ENCODE results near the gene TACO1. TPM values are rescaled to one million over a fixed set of nuclear protein-coding genes. Genes with fewer than 3 reads are reported as not detected.

TACO1 gene
- total and polyA plus RNA-seq, 8 donors: 7.0 to 26.6 (median 15.9) TPM

- Histone ChIP-seq H3K9me3 (no peaks in the 10 kb centered on the region), H3K27me3 (no peaks in the 10 kb centered on the region), H3K36me3 (peaks cover 15 to 67% (median 61%) of the 10 kb centered on the region in 4 donors), H3K27ac (no peak overlapping the region), H3K4me1 (peaks cover 0 to 45% (median 21%) of the 10 kb centered on the region in 4 donors), H3K4me3 (no peak overlapping the region)
- 66 to 82% (median 74%) methylated on average over 3 of the region's 3 CpGs for WGBS, 5 donors
- no peak for DNase-seq
- TF ChIP-seq POLR2A (IDR thresholded peaks at IDR 0.05): no peak
- TF ChIP-seq EP300 (IDR thresholded peaks at IDR 0.05): no peak
- TF ChIP-seq POLR2AphosphoS5 (IDR thresholded peaks at IDR 0.05): no peak
- no peak for TF ChIP-seq CTCF (IDR thresholded peaks at IDR 0.05)
- intact Hi-C loops (cut with DNase I; ENCODE audit: low total_unique reads): no loop called here
These were observed 51.4 kb downstream of the TACO1 start for GRCh38 chr17:63652106-63652505.

DNA sequence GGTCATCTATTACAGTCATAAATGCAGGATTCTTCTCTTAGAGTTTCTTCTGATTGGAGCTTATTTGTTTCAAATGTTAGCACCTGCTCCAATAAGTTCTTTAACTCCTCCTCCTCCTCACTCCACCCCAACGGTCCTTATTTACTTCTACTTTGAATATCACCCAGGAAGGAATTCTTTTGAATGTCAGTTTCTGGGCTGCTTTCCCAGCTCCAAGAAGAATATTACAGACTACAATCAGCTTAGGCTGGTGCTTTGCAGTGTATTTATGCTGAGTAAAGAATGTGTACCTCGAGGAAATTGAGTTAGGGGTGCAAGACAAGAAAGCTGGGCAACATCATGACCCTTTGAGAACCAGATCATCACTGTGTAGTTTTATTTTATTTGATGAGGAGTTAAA is 52.4 kb downstream of the TACO1 start:
- Histone ChIP-seq H3K27me3 (no peaks in the 10 kb centered on the region), H3K9me3 (no peaks in the 10 kb centered on the region), H3K27ac (peak overlapping the region in 1 of 5 donors; percentile 38), H3K36me3 (peaks cover 19 to 67% (median 63%) of the 10 kb centered on the region in 4 donors), H3K4me1 (peaks cover 0 to 36% (median 12%) of the 10 kb centered on the region in 4 donors), H3K4me3 (no peak overlapping the region)
- intact Hi-C loops (cut with DNase I; ENCODE audit: low total_unique reads): no loop called here
- no peak for DNase-seq
- TF ChIP-seq CTCF (IDR thresholded peaks at IDR 0.05): no peak
- no peak for TF ChIP-seq EP300 (IDR thresholded peaks at IDR 0.05)
- TF ChIP-seq POLR2A (IDR thresholded peaks at IDR 0.05): no peak
- TF ChIP-seq POLR2AphosphoS5 (IDR thresholded peaks at IDR 0.05): no peak
- 13 to 27% (median 20%) methylated on average over 2 of the region's 2 CpGs for WGBS, 5 donors

GRCh38 chr17:63657786-63658185 is 57.1 kb downstream of the TACO1 start:
- Histone ChIP-seq H3K4me1 (peaks cover 0 to 13% (median 4%) of the 10 kb centered on the region in 4 donors), H3K27ac (no peak overlapping the region), H3K27me3 (no peaks in the 10 kb centered on the region), H3K9me3 (no peaks in the 10 kb centered on the region), H3K36me3 (peaks cover 33 to 96% (median 91%) of the 10 kb centered on the region in 4 donors), H3K4me3 (no peak overlapping the region)
- intact Hi-C loops (cut with DNase I; ENCODE audit: low total_unique reads): no loop called here
- WGBS, 5 donors: 87 to 91% (median 90%) methylated on average over 3 of the region's 3 CpGs
- DNase-seq: no peak
- TF ChIP-seq CTCF (IDR thresholded peaks at IDR 0.05) (no peak), POLR2AphosphoS5 (IDR thresholded peaks at IDR 0.05) (no peak), EP300 (IDR thresholded peaks at IDR 0.05) (no peak), POLR2A (IDR thresholded peaks at IDR 0.05) (no peak)

Small RNA genes lying within 50 kb of the gene (small RNA-seq; reads per million reads assigned to genes)
- gene RNU6-288P: 0 reads per million in 4 donors

Other genes starting within 250 kb of the TACO1 start
- gene CYB561, start 154.6 kb upstream of the TACO1 start, total RNA-seq: 100 to 1,000 TPM in 2 of 5 donors, 10 to 100 TPM in 3; 26.1 to 394 (median 97.1) TPM
- gene CYB561, start 154.6 kb upstream of the TACO1 start, polyA plus RNA-seq: 10 to 100 TPM; 10.8 to 27.4 (median 23.7) TPM
- 100 to 1,000 TPM in 1 of 5 donors, 10 to 100 TPM in 1, 1 to 10 TPM in 3; 3.6 to 232 (median 6.8) TPM for gene ACE, start 123.8 kb upstream of the TACO1 start, total RNA-seq
- 1 to 10 TPM; 1.3 to 2.7 (median 2.6) TPM for gene ACE, start 123.8 kb upstream of the TACO1 start, polyA plus RNA-seq
- 1 to 10 TPM in 1 of 5 donors, under 1 TPM in 4; 0.37 to 2.3 (median 0.72) TPM for gene KCNH6, start 77.5 kb upstream of the TACO1 start, total RNA-seq
- gene KCNH6, start 77.5 kb upstream of the TACO1 start, polyA plus RNA-seq: under 1 TPM in 2 of 3 donors, not detected in 1; 0.20 to 0.31 TPM
- 10 to 100 TPM; 14.6 to 45.5 (median 23.5) TPM for gene DCAF7, start 50.4 kb upstream of the TACO1 start, total RNA-seq
- gene DCAF7, start 50.4 kb upstream of the TACO1 start, polyA plus RNA-seq: 10 to 100 TPM; 11.6 to 14.8 (median 13.7) TPM
- 10 to 100 TPM; 13.4 to 99.5 (median 28.5) TPM for gene MAP3K3, start 21.5 kb downstream of the TACO1 start, total RNA-seq
- gene MAP3K3, start 21.5 kb downstream of the TACO1 start, polyA plus RNA-seq: 10 to 100 TPM in 2 of 3 donors, 1 to 10 TPM in 1; 9.3 to 16.9 (median 10.7) TPM
- gene LIMD2, start 99.2 kb downstream of the TACO1 start, total RNA-seq: 10 to 100 TPM in 2 of 5 donors, 1 to 10 TPM in 3; 4.9 to 27.2 (median 9.6) TPM
- 10 to 100 TPM; 12.0 to 21.0 (median 20.2) TPM for gene LIMD2, start 99.2 kb downstream of the TACO1 start, polyA plus RNA-seq
- 10 to 100 TPM; 15.8 to 56.2 (median 31.3) TPM for gene STRADA, start 140.9 kb downstream of the TACO1 start, total RNA-seq
- gene STRADA, start 140.9 kb downstream of the TACO1 start, polyA plus RNA-seq: 10 to 100 TPM in 2 of 3 donors, 1 to 10 TPM in 1; 9.8 to 17.7 (median 12.6) TPM
- gene CCDC47, start 172.7 kb downstream of the TACO1 start, total RNA-seq: 100 to 1,000 TPM in 2 of 5 donors, 10 to 100 TPM in 3; 38.8 to 139 (median 69.4) TPM
- gene CCDC47, start 172.7 kb downstream of the TACO1 start, polyA plus RNA-seq: 10 to 100 TPM; 11.5 to 34.6 (median 18.5) TPM
- gene DDX42, start 173.3 kb downstream of the TACO1 start, total RNA-seq: 100 to 1,000 TPM; 182 to 346 (median 205) TPM
- gene DDX42, start 173.3 kb downstream of the TACO1 start, polyA plus RNA-seq: 10 to 100 TPM; 42.7 to 59.9 (median 52.7) TPM
- gene PSMC5, start 226.5 kb downstream of the TACO1 start, total RNA-seq: 100 to 1,000 TPM in 1 of 5 donors, 10 to 100 TPM in 4; 19.2 to 177 (median 80.1) TPM
- gene PSMC5, start 226.5 kb downstream of the TACO1 start, polyA plus RNA-seq: 100 to 1,000 TPM; 151 to 211 (median 153) TPM
- 10 to 100 TPM in 4 of 5 donors, 1 to 10 TPM in 1; 3.5 to 54.0 (median 38.6) TPM for gene FTSJ3, start 226.8 kb downstream of the TACO1 start, total RNA-seq
- 10 to 100 TPM; 12.2 to 14.4 (median 13.4) TPM for gene FTSJ3, start 226.8 kb downstream of the TACO1 start, polyA plus RNA-seq
- 100 to 1,000 TPM in 3 of 5 donors, 10 to 100 TPM in 2; 90.6 to 244 (median 109) TPM for gene SMARCD2, start 241.8 kb downstream of the TACO1 start, total RNA-seq
- gene SMARCD2, start 241.8 kb downstream of the TACO1 start, polyA plus RNA-seq: 10 to 100 TPM; 65.1 to 86.9 (median 66.9) TPM